Panc1 (cell line): ENCODE measurements around the gene C1orf159.

Source experiments
- POLR2AphosphoS5 ChIP-seq: IDR thresholded peaks from 2 replicates; pipeline ENCODE4 v1.6.1; 2012; ENCODE audit warnings: mild to moderate bottlenecking, low read depth, low read length, moderate library complexity
- TF ChIP-seq, protein P1 (sequence below): fragments of 450-650 bp; IDR thresholded peaks from 2 replicates; pipeline ENCODE4 v1.5.1; 2017; ENCODE audit warnings: mild to moderate bottlenecking
- TF ChIP-seq, protein P2 (sequence below), 2 experiments: IDR thresholded peaks; 2 replicates each; pipeline ENCODE4 v1.6.1; 2011 to 2012; ENCODE audit warnings: low read depth in 2 of 2, control low read depth in 1 of 2, low read length in 1 of 2, mild to moderate bottlenecking in 1 of 2, moderate library complexity in 1 of 2; ENCODE audit not compliant: insufficient read depth in 1 of 2

DNA sequence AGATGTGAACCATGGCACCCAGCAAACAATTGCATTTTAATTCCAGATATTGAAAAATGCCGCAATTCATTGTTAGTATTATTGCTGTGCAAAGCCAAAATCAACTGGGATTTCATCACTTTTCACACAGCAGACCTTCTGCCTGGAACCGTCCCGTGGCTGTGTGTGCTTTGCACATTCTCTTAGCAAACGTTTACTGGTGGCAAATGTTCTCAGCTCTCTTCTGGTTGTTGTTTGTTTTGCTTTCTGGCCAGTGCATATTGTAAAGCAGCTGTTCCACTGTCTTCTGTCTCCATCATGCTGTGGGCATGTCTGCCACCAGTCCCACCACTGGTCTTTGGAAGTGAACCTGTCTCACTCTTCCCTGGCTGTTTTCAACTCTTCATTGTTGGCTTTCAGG, 38.0 kb upstream of the C1orf159 start:
- TF ChIP-seq, protein P1, sequence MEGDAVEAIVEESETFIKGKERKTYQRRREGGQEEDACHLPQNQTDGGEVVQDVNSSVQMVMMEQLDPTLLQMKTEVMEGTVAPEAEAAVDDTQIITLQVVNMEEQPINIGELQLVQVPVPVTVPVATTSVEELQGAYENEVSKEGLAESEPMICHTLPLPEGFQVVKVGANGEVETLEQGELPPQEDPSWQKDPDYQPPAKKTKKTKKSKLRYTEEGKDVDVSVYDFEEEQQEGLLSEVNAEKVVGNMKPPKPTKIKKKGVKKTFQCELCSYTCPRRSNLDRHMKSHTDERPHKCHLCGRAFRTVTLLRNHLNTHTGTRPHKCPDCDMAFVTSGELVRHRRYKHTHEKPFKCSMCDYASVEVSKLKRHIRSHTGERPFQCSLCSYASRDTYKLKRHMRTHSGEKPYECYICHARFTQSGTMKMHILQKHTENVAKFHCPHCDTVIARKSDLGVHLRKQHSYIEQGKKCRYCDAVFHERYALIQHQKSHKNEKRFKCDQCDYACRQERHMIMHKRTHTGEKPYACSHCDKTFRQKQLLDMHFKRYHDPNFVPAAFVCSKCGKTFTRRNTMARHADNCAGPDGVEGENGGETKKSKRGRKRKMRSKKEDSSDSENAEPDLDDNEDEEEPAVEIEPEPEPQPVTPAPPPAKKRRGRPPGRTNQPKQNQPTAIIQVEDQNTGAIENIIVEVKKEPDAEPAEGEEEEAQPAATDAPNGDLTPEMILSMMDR = no peak
- TF ChIP-seq, protein P2, sequence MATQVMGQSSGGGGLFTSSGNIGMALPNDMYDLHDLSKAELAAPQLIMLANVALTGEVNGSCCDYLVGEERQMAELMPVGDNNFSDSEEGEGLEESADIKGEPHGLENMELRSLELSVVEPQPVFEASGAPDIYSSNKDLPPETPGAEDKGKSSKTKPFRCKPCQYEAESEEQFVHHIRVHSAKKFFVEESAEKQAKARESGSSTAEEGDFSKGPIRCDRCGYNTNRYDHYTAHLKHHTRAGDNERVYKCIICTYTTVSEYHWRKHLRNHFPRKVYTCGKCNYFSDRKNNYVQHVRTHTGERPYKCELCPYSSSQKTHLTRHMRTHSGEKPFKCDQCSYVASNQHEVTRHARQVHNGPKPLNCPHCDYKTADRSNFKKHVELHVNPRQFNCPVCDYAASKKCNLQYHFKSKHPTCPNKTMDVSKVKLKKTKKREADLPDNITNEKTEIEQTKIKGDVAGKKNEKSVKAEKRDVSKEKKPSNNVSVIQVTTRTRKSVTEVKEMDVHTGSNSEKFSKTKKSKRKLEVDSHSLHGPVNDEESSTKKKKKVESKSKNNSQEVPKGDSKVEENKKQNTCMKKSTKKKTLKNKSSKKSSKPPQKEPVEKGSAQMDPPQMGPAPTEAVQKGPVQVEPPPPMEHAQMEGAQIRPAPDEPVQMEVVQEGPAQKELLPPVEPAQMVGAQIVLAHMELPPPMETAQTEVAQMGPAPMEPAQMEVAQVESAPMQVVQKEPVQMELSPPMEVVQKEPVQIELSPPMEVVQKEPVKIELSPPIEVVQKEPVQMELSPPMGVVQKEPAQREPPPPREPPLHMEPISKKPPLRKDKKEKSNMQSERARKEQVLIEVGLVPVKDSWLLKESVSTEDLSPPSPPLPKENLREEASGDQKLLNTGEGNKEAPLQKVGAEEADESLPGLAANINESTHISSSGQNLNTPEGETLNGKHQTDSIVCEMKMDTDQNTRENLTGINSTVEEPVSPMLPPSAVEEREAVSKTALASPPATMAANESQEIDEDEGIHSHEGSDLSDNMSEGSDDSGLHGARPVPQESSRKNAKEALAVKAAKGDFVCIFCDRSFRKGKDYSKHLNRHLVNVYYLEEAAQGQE (IDR thresholded peaks at IDR 0.05; ENCODE audit: insufficient read depth in 1 of 2, low read depth in 2 of 2, low read length in 1 of 2) = no peak
- TF ChIP-seq POLR2AphosphoS5 = no peak
